Middle frontal gyrus (tissue), 1 donor: ENCODE measurements around the gene RARRES1.
A peak's percentile ranks its signal among the peaks of the same experiment; 100 is the strongest.
"Not testable (repeated sequence)": the region's sequence is repeated elsewhere in the genome, so short reads cannot be mapped to it uniquely, and the experiment has no call there.

Experiments
- DNase-seq: peaks from one replicate; pipeline ENCODE4 v3.0.0-alpha.2; 2015; ENCODE audit warnings: low spot score; ENCODE audit errors: extremely low spot score

Gene RARRES1

GRCh38 chr3:158696618-158697017, 35.6 kb downstream of the RARRES1 start:
- DNase-seq: no peak

DNA sequence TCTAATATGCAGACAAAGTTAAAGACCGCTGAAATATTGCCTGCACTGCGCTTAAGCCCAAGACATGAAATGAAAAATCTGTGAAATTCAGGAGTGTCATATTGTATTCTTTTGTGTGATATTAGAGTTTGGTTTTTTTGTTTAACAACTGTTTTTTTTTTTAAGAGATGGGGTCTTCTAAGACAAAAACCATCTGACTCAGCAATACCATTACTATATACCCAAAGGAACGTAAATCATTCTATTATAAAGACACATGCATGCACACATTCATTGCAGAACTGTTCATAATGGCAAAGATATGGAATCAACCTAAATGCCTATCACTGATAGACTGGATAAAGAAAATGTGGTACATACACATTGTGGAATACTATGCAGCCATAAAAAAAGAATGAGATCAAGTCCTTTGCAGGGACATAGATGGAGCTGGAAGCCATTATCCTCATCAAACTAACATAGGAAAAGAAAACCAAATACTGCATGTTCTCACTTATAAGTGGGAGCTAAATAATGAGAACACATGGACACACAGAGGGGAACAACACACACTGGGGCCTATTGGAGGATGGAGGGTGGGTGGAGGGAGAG, 38.3 kb downstream of the RARRES1 start:
- not testable (repeated sequence) for DNase-seq

- DNase-seq: no peak
Measured at GRCh38 chr3:158685159-158685558, 47.1 kb downstream of the RARRES1 start.

DNA sequence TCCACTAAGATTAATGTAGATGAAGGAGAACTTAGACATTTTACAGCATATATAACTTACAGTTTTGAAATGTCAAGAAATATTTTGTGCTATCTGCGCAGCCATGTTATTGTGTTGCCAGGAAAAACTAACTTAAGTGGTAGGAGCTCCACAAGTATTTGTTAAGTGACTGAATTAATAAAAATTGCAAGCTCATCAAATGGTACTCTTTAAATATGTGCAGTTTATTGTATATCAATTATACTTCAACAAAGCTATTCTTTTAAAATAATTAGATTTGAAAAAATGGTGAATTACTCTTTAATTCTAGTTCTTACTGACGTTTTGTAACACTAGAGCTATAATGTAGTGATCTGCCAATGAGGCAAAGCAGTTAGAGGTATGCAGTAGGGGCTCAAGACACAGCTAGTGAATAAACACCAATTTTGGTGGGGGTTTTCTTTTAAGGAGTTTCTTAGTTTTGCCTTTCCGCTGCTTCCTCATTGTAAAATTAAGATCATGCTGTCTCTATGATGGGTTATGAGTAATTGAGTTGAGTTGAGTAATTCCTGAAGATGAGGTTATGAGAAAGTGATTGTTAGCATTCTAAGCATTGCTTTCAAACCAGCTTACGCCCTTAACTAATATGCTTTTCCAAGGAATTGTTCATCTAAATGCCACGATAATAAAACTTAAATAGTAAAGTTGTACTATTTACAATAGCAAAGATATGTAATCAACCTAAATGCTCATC, 48.9 kb downstream of the RARRES1 start:
- DNase-seq: no peak

DNA sequence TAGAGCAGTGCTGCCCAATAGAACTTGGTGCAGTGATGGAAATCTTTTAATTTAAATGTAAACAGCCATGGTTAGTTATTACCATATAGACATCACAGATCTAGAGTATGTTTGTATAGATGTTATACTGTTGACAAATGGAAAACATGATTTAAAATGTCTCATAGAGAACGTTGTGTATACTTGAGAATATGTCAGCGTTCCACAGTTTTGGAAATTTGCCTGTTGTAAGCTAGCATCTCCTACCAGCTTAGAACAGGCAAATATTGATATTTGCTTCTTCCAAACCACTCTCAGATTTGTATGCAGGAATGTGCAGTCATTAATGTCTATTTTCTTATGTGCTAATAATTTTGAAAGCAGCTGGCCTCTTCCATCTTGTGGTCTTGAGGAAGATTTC, 51.4 kb downstream of the RARRES1 start:
- no peak for DNase-seq

- no peak for DNase-seq
Measured at GRCh38 chr3:158679547-158680000, 52.7 kb downstream of the RARRES1 start.

- DNase-seq: no peak
Measured at GRCh38 chr3:158678687-158679086, 53.6 kb downstream of the RARRES1 start.

- DNase-seq: no peak
Measured at GRCh38 chr3:158672215-158673176, 59.8 kb downstream of the RARRES1 start, which contains the start of gene LXN. Gene LXN, minus strand, starts transcription at chr3:158672648. Its CDS starts 170 bp downstream, at chr3:158672478.

- no peak for DNase-seq
Measured at GRCh38 chr3:158671821-158672214, 60.4 kb downstream of the RARRES1 start.

DNA sequence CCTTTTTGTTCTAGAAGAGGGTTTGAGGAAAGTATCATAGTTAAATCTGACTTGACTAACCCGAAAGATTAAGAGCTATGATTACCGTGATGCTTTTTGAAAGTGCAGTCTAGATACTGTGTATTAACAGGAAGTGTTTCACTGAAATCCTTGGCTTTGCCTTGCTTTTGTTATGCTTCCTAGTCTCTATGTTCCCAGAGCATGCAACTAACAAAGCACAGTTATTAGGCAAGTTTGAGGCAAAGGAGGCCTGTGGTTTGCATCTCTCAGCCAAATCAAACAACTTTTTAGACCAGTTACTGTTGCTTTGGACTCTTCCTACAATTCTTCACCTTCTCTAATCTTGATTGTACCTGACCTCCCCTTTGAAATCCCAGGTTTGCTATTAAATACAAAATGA, 63.8 kb downstream of the RARRES1 start:
- no peak for DNase-seq

DNA sequence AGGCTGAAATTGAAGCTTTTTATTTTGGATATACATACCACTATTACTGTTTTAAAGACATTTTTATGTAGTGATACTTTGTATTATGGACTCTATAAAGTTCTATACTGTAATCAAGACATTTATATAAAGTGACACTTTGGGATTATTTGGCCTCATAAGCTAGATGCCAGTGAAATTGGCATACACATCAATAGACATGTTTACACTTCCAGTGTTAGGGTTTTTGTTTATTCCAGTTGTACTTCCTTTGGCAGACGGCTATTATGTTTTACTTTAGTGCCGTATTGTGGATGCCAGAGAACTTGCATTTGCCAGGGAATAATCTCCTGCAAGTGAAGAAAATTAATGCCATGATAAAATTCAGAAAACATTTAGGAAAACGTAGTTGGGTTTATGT, 65.8 kb downstream of the RARRES1 start:
- DNase-seq: no peak

- DNase-seq: no peak
Measured at GRCh38 chr3:158663832-158664231, 68.4 kb downstream of the RARRES1 start.

GRCh38 chr3:158663246-158663645, 69.0 kb downstream of the RARRES1 start:
- DNase-seq: no peak

GRCh38 chr3:158660711-158661110, 71.5 kb downstream of the RARRES1 start:
- DNase-seq: no peak

DNA sequence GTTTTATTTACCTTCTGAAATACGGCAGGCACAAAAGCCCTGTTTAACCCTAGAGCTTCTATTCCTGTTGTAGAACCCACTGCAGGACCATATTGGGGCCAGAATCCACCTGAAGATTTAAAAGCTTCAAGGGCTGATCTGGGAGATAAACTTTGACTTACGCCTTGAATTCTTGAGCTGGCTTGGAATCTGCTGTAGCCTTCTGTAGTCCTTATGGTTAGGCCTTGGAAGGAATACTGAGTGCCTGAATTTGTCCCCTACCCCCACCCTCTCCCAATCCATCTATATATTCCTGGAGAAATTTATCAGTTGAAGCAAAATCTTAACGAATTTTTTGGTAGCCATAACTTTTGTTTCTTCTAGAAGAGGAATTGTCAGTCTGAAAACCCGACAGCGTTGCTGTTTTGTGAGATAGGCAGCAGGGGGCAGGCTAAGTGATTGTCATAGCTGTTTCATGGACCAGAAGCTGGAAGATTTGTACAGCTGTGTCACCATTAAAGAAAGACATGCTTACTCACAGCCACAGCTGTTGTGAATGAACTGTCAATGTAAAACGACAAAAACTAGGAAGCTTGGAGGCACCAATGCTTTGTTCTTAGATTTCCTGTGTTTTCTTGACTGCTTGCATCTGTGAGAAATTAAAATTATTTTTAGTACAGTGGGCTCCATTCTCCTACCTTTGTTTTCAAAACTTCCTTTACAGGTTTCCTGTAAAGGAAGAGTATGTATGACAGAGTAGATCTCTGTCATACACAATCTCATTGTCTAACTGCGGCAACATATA, 72.6 kb downstream of the RARRES1 start:
- peak; percentile 53 for DNase-seq

DNA sequence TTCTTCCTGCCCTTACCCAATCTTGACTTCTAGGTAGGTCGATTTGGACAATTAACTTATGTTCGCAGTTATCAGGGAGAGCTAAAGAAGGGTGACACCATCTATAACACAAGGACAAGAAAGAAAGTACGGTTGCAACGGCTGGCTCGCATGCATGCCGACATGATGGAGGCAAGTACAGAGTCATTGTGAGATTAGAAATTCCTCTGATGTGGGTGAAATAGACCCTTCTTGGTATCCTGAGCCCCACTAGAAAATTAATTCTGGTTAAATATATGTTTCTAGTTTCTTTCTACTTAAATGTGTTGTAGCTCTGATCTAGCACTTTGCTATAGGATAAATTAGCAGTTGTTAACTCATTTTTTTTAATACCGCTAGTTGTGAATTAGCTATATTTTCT, 73.4 kb downstream of the RARRES1 start:
- no peak for DNase-seq

DNA sequence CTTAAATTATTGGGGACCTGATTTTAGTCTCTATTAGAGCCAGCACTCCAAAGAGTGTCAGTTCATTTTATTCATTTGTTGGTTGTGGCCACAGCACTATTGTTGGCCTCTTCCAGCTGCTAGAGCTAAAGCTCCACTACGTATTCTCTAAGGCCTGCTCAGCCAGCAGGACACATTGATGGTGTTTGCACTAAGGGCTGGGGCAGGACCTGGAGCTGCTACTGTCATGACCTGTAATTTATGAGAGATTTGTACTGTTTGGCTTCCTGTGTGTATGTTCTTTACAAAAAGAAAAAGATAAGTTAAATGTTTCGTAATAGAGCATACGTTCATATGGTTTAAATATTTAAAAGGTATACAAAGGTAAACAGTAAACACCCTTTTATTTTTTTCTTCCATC, 79.8 kb downstream of the RARRES1 start:
- DNase-seq: no peak

DNA sequence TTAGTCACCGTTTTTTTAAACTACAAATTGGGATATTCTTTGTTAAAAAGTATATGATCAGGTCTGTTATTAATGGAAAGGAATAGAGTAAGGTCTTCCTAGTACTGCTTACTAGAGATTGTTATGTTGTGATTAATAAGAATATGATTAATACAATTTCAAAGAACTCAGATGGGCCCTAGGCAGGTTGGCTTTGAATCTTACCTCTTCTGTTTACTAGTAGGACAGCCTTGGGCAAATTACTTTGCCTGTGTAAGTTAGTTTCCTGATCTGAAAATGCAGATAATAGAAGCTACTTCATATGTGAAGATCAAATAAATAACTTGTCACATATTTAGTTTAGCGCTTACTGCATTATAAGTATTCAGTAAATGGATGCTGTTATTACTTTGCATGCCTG, 81.1 kb downstream of the RARRES1 start:
- no peak for DNase-seq

- DNase-seq: no peak
Measured at GRCh38 chr3:158649791-158650190, 82.5 kb downstream of the RARRES1 start.
